D341Med (cell line): Measurements from ENCODE around the gene GBP3.
"Not testable (repeated sequence)": the region's sequence is repeated elsewhere in the genome, so short reads cannot be mapped to it uniquely, and the experiment has no call there.

Source experiments
- DNase-seq: peaks from one replicate; pipeline ENCODE4 v3.0.0; 2012; ENCODE audit warnings: low spot score

GBP3 gene, protein sequence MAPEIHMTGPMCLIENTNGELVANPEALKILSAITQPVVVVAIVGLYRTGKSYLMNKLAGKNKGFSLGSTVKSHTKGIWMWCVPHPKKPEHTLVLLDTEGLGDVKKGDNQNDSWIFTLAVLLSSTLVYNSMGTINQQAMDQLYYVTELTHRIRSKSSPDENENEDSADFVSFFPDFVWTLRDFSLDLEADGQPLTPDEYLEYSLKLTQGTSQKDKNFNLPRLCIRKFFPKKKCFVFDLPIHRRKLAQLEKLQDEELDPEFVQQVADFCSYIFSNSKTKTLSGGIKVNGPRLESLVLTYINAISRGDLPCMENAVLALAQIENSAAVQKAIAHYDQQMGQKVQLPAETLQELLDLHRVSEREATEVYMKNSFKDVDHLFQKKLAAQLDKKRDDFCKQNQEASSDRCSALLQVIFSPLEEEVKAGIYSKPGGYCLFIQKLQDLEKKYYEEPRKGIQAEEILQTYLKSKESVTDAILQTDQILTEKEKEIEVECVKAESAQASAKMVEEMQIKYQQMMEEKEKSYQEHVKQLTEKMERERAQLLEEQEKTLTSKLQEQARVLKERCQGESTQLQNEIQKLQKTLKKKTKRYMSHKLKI

DNA sequence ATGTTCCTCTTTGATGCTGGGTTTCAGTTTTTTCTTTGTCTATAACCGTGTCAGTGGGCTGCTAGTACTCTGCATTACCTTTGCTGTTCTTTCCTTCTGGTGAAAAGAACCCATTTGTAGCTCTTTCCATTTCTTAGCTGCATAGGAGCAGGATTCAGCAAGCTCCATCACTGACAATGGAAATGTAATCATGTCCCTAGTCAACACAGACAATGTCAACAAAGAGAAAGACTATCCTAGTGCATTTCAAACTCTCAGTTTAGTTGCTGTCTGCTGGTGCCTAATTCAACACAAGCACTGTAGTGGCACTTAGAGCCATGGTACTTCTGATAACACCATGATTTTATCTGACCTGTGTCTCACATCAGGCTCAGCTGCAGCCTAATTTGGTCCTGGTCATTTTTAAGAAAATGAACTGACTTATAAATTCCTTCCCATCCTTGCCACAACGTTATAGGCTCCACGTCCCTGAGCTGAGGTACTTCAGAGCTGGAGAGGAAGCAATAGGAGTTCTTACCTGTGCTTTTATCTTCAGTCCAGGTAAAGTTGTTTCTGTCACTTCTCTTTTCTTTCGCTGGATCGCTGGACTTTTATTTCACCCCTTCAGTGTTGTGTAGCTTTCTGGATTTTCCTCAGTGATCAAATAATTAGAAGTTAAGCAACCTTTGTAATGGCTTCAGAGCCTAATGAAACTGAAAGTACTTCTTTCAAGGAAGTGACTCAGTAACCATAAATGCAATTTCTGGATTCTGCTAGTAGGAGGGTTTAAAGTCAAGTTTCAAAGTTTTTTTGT, at the start of gene GBP3:
GBP3 (minus strand) TSS at position 700 of the 793 bp plus-strand sequence. CDS start 2,145 bp downstream, outside the sequence.
- DNase-seq = no peak

- DNase-seq = no peak
Measured at GRCh38 chr1:89070509-89070908, 47.8 kb upstream of the GBP3 start.

GRCh38 chr1:89069951-89070350, 47.3 kb upstream of the GBP3 start:
- no peak for DNase-seq

DNA sequence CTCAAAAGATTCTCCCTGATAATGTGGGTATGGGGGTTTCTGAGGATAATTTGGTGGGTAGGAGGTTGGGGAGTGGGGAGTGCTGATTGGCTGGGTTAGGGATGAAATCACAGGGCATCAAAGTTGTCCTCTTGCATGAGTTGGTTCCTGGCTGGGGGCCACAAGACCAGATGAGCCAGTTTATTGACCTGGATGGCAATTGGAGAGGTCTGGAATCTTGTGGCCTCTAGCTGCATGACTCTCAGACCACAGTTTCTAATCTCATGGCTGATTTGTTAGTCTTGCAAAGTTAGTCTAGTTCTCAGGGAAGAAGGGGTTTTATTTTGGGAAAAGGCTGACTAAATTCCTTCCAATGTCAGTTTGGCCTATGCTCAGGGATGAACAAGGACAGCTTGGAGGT, 45.6 kb upstream of the GBP3 start:
- DNase-seq = no peak

DNA sequence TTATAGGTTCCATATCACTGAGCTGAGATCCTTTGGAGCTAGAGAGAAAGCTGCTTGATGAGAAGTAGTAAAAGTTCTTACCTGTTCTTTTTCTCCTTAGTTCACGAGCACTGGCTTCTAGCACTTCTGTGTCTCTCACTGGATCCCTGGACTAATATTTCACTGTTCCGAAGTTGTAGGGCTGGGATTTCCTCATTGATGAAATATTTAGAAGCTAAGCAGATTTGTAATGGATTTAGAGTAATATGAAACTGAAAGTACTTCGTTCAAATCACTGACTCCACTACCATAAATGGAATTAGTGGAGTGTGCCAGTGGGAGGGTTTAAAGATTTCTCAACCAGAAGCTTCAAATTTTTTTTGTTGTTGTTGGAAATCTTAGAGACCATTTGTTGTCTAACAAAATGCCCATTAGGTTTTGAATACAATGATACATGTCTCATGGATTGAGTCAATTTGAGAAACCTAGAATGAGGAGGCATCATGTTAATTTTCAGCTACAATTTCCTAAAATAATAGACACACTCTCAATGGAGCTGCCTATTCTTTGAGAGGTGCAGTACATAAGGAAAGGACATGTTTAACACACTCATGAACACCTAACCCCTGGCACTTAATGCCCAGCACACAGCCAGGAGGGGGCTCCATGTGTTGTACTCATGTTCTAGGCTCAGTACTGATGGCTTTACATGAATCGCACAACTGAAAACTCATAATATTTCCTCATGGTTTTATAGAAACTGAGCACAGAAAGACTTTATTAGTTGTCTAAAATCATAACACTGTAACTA, 42.6 kb upstream of the GBP3 start, which contains the start of gene GBP1:
GBP1 (minus strand) TSS at position 130 of the 790 bp plus-strand sequence. CDS start 1,974 bp downstream, outside the sequence.
- no peak for DNase-seq

DNA sequence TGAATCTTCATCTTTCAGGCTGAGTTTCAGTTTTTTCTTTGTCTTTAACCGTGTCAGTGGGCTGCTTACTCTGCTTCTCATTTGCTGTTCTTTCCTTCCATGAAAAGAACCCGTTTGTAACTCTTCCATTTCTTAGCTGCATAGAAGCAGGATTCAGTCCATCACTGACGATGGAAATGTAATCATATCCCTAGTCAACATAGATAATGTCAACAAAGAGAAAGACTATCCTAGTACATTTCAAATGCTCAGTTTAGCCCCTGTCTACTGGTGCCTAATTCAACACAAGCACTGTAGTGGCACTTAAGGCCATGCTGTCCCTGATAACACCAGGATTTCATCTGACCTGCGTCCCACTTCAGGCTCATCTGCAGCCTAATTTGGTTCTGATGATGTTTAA, 42.0 kb upstream of the GBP3 start:
- no peak for DNase-seq

DNA sequence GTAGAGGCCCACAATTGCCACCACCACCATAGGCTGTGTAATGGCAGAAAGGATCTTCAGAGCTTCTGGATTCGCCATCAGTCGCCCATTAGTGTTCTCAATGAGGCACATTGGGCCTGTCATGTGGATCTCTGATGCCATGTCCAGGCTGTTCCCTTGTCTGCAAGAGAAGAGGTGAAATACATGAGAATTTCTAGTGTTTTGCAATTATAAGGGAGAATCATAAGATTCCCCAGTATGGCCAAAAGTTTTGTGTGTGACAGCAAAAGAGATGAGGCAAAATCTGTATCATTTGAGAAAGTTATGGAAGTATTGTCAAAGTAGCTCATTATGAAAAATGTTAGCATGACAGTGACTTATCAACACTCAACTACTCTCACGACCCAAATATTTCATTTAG, 40.4 kb upstream of the GBP3 start:
- no peak for DNase-seq

GRCh38 chr1:89060091-89060490, 37.4 kb upstream of the GBP3 start:
- no peak for DNase-seq

DNA sequence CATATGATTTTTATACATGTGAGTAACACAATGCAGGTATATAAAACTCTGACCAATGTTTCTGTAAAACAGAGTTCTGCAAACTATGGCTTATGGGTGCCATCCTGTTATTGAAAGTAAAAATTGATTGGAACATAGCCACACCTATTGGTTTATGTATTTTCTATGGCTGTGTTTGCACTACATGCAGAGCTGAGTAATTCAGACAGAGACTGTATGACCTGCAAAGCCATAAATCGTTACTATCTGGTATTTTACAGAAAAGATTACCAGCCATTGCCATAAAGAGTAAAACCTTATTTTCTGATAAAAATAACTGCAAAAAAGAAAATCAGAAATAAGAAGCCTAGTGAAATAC, 29.3 kb upstream of the GBP3 start:
- DNase-seq = no peak

DNA sequence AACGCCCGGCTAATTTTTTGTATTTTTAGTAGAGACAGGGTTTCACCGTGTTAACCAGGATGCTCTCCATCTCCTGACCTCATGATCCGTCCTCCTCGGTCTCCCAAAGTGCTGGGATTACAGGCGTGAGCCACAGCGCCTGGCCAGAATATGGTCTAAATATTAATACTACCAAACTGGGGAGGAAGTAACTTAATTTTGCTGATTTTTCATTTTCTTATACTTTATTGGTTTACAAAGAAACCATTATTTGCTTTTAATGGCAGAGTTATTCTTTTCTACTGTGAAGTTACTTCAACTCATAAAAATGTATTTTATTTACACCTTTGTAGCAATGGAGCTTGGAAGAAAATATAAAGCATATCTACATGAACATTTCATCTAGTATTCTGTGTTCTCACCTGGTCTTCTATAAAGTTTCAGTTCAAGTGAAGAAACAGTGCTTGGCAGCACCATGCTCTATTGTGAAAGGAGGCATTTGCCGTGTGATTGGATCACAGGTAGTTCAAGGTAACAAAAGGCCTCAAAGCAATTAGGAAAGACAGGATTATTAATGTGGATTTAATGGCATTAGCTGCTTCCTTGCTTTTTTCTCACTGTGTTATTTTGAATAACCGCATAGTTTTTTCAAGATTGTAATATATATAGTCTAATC, 28.8 kb upstream of the GBP3 start:
- no peak for DNase-seq

GRCh38 chr1:89050649-89051033, 28.0 kb upstream of the GBP3 start:
- DNase-seq = no peak

GRCh38 chr1:89049901-89050648, 27.4 kb upstream of the GBP3 start:
- not testable (repeated sequence) for DNase-seq

GRCh38 chr1:89049187-89049586, 26.5 kb upstream of the GBP3 start:
- not testable (repeated sequence) for DNase-seq

DNA sequence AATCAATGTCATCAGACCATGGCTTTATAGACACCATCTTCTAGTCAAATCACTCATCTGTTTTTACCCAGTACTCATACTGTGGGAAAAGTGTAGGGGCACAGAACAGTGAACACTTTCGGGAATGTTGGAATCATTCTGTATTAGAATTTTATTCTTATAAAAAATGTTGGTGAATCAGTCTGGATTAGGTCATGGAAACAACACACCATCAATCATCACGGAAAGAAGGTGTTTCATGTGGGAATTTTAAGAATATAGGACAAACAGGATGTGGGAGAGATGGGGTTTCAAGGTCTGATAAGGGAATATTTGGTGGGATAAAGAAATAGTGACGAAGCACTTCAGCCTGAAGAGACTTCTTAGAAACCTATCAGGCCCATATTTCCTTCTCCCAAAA, 25.1 kb upstream of the GBP3 start:
- DNase-seq = no peak

- DNase-seq = not testable (repeated sequence)
Measured at GRCh38 chr1:89046318-89047183, 23.9 kb upstream of the GBP3 start.

DNA sequence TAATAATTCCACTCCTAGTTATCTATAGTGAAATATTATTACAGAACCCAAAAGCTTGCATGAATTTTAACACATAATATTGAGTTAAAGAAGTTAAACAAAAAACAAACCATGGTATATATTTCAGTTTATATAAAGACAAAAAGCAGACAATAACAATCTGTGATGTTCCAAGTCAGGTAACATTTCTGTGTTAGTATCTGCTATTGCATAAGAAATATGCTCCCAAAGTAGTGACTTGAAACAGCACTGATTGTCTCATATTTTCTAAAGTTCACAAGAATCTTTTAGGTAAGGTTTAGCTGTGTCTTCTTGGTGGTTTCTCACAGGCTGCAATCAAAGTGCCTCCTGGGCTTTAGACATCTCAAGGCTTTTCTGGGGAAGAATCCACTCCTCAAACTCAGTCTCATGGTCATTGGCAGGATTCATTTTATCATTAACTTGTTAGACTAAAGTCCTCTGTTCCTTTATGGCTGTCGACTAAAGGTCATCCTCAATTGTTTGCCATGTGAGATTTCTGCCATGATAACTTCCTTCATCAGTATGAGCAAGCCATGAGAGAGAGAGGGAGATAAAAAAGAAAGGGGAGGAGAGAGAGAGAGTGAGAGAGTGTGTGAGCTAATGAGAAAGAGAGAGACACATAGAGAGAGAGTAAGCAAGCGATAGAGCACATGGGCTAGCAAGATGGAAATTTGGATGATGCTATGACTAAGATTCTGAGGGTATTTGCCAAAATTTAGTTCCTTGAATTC, 22.5 kb upstream of the GBP3 start:
- no peak for DNase-seq

GRCh38 chr1:89043940-89044339, 21.3 kb upstream of the GBP3 start:
- no peak for DNase-seq

DNA sequence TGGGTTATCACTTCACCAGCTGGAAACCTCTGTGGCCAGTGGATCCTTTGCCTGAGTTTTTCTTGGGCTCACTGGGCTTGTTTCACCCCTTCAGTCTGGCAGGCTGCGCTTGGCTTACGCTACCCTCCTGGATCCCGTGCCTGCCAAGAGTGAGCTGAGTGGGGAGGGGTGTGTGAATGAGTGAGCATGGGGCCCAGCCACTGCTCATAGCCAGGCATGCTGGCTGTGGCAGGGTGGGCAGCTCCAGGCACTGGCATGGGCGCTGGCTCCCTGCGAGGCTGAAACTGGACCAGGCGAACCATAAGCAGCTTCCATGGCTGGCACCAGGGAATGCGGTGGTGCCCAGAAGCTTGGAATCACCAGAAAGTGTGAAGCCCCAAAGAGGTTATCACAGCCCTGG, 19.8 kb upstream of the GBP3 start:
- no peak for DNase-seq

GRCh38 chr1:89041721-89042120, 19.1 kb upstream of the GBP3 start:
- no peak for DNase-seq
